ENCODE data around the gene OSBPL2. TPM values are rescaled to one million over a fixed set of nuclear protein-coding genes. Genes with fewer than 3 reads are reported as not detected.
A peak's percentile ranks its signal among the peaks of the same experiment; 100 is the strongest.

Gene OSBPL2
- total and polyA plus RNA-seq, 2 donors (not counting 1 experiment from before 2014, with no cell fraction given): 13.3 to 27.9 TPM

- no peaks in the 10 kb centered on the region for H3K9me3 ChIP-seq (ENCODE audit: control insufficient read depth, insufficient read depth, low read depth, low read length)
- no peak for DNase-seq (ENCODE audit: low read depth in 2 of 2)
- TF ChIP-seq EZH2 (IDR thresholded peaks at IDR 0.05; ENCODE audit: low read length, missing control alignments) (no peak), CTCF (conservative IDR thresholded peaks at IDR 0.05 in 1 of 2, IDR thresholded peaks at IDR 0.05 in 1 of 2; ENCODE audit: low read depth in 1 of 2, low read length in 2 of 2) (no peak)
- H4K20me1 ChIP-seq (ENCODE audit: control insufficient read depth, extremely low read depth, insufficient read depth, low read length): peaks cover 3% of the 10 kb centered on the region
- no peak overlapping the region for H2AFZ ChIP-seq (ENCODE audit: low read length)
- no peaks in the 10 kb centered on the region for H3K27me3 ChIP-seq (ENCODE audit: control insufficient read depth, insufficient read depth, low read length)
- no peak overlapping the region for H3K9ac ChIP-seq (ENCODE audit: insufficient read depth, low read length)
- H3K4me3 ChIP-seq (replicated peaks in 1 of 4; ENCODE audit: control extremely low read depth in 1 of 4, insufficient read depth in 1 of 4, low read depth in 3 of 4, low read length in 4 of 4): peak overlapping the region in 1 of 4 experiments; percentile 85
- no peak overlapping the region for H3K27ac ChIP-seq (ENCODE audit: insufficient read depth, low read length)
- peaks cover 37% of the 10 kb centered on the region for H3K79me2 ChIP-seq (ENCODE audit: control insufficient read depth, insufficient read depth, low read length)
- peaks cover 35% of the 10 kb centered on the region for H3K36me3 ChIP-seq (ENCODE audit: control insufficient read depth, insufficient read depth, low read length)
- peaks cover 4% of the 10 kb centered on the region for H3K4me1 ChIP-seq (ENCODE audit: control insufficient read depth, extremely low read depth, insufficient read depth, low read length)
- peak overlapping the region; percentile 73 for H3K4me2 ChIP-seq (ENCODE audit: extremely low read depth, insufficient read depth, low read length)
Measured at GRCh38 chr20:62305149-62305764, 66.9 kb downstream of the OSBPL2 start.

DNA sequence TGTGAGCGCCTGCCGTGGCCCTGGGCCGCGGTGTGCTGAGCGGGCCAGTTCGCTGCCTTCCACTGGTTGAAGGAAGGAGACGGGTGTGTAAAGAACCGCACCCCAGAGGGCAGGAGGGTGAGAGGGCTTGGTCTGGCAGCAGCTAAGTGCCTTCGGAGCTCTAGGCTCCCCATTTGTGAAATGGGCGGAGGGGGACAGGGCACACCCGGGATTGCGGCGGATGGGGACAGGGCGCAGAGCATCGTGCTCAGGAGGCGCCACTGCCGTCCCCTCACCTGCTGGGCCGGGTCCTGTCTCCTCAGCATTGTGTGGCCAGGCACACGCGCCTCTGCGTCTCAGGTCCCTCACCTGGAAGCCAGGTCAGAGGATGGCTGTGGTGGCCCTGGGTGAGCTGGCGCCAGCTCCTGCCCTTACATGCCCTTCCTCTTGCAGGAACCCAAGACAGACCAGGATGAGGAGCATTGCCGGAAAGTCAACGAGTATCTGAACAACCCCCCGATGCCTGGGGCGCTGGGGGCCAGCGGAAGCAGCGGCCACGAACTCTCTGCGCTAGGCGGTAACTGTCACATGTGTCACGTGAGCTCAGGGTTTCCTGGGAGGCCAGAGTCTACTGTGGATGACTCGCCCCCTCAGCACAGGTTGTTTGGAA is 67.6 kb downstream of the OSBPL2 start:
- H3K4me1 ChIP-seq (ENCODE audit: control insufficient read depth, extremely low read depth, insufficient read depth, low read length): peaks cover 4% of the 10 kb centered on the region
- H3K9ac ChIP-seq (ENCODE audit: insufficient read depth, low read length): no peak overlapping the region
- no peak overlapping the region for H3K27ac ChIP-seq (ENCODE audit: insufficient read depth, low read length)
- DNase-seq (ENCODE audit: low read depth in 2 of 2): no peak
- no peaks in the 10 kb centered on the region for H3K27me3 ChIP-seq (ENCODE audit: control insufficient read depth, insufficient read depth, low read length)
- no peak overlapping the region for H3K4me3 ChIP-seq (replicated peaks in 1 of 4; ENCODE audit: control extremely low read depth in 1 of 4, insufficient read depth in 1 of 4, low read depth in 3 of 4, low read length in 4 of 4)
- H2AFZ ChIP-seq (ENCODE audit: low read length): no peak overlapping the region
- no peak for TF ChIP-seq CTCF (conservative IDR thresholded peaks at IDR 0.05 in 1 of 2, IDR thresholded peaks at IDR 0.05 in 1 of 2; ENCODE audit: low read depth in 1 of 2, low read length in 2 of 2)
- no peak for TF ChIP-seq EZH2 (IDR thresholded peaks at IDR 0.05; ENCODE audit: low read length, missing control alignments)
- H3K79me2 ChIP-seq (ENCODE audit: control insufficient read depth, insufficient read depth, low read length): peaks cover 37% of the 10 kb centered on the region
- no peaks in the 10 kb centered on the region for H3K9me3 ChIP-seq (ENCODE audit: control insufficient read depth, insufficient read depth, low read depth, low read length)
- peak overlapping the region; percentile 9 for H3K4me2 ChIP-seq (ENCODE audit: extremely low read depth, insufficient read depth, low read length)
- H3K36me3 ChIP-seq (ENCODE audit: control insufficient read depth, insufficient read depth, low read length): peaks cover 38% of the 10 kb centered on the region
- H4K20me1 ChIP-seq (ENCODE audit: control insufficient read depth, extremely low read depth, insufficient read depth, low read length): peaks cover 3% of the 10 kb centered on the region

DNA sequence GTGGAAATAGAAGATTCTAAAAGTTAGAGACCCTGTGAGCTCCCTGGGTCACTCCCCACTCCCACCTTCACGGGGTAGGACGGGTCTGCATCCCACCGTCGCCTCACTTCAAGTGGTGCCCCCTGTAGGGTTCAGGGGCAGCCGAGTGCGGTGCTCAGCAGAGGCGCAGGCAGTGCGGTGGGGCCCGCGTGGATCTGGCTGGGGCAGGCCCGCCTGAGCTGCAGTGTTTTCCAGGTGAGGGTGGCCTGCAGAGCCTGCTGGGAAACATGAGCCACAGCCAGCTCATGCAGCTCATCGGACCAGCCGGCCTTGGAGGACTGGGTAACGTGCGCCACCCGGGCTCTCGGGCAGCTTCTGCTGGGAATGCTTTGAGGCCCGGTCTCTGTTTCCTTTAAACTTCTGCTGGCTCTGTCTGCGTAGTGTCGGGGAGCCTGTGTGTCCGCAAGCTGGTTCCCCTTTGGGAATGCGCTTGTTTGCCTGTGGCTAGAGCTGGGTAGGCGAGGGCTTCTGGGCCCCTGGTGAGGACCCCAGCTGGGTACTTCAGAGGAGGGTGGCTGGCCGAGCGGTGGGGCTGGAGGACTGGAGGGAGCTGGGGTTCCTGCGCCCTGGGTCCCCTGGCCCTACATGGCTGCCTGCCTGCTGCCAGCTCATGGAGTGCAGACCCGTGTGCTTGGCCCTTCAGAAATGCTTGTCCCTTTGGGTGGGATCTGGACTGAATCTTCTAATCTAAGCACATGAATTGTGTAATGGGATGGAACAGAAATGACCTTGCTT is 68.3 kb downstream of the OSBPL2 start:
- Histone ChIP-seq H3K9ac (ENCODE audit: insufficient read depth, low read length) (no peak overlapping the region), H4K20me1 (ENCODE audit: control insufficient read depth, extremely low read depth, insufficient read depth, low read length) (peaks cover 3% of the 10 kb centered on the region), H3K36me3 (ENCODE audit: control insufficient read depth, insufficient read depth, low read length) (peaks cover 42% of the 10 kb centered on the region), H3K27ac (ENCODE audit: insufficient read depth, low read length) (no peak overlapping the region), H3K4me1 (ENCODE audit: control insufficient read depth, extremely low read depth, insufficient read depth, low read length) (peaks cover 4% of the 10 kb centered on the region), H3K4me2 (ENCODE audit: extremely low read depth, insufficient read depth, low read length) (no peak overlapping the region), H3K27me3 (ENCODE audit: control insufficient read depth, insufficient read depth, low read length) (no peaks in the 10 kb centered on the region), H3K79me2 (ENCODE audit: control insufficient read depth, insufficient read depth, low read length) (peaks cover 37% of the 10 kb centered on the region), H3K9me3 (ENCODE audit: control insufficient read depth, insufficient read depth, low read depth, low read length) (no peaks in the 10 kb centered on the region), H2AFZ (ENCODE audit: low read length) (no peak overlapping the region), H3K4me3 (replicated peaks in 1 of 4; ENCODE audit: control extremely low read depth in 1 of 4, insufficient read depth in 1 of 4, low read depth in 3 of 4, low read length in 4 of 4) (no peak overlapping the region)
- DNase-seq (ENCODE audit: low read depth in 2 of 2): no peak
- TF ChIP-seq EZH2 (IDR thresholded peaks at IDR 0.05; ENCODE audit: low read length, missing control alignments) (no peak), CTCF (conservative IDR thresholded peaks at IDR 0.05 in 1 of 2, IDR thresholded peaks at IDR 0.05 in 1 of 2; ENCODE audit: low read depth in 1 of 2, low read length in 2 of 2) (no peak)
